ENCODE measurements around the gene CLEC16A. TPM values are rescaled to one million over a fixed set of nuclear protein-coding genes. Genes with fewer than 3 reads are reported as not detected.
A peak's percentile ranks its signal among the peaks of the same experiment; 100 is the strongest.

CLEC16A gene
- total and polyA plus RNA-seq, 9 of the 15 experiments (the other 6 are each of a cell fraction or from before 2014, with no cell fraction given) = 1.00 to 22.3 (median 10.0) TPM

- TF ChIP-seq ZNF586 (CRISPR knock-in tag; conservative IDR thresholded peaks at IDR 0.05) = no peak
- peak; percentile 60 for TF ChIP-seq DACH1 (IDR thresholded peaks at IDR 0.05; ENCODE audit: partially characterized antibody)
- no peak for TF ChIP-seq YBX1 (IDR thresholded peaks at IDR 0.05)
- no peak for TF ChIP-seq COPS2 (conservative IDR thresholded peaks at IDR 0.05)
- TF ChIP-seq, protein P1, sequence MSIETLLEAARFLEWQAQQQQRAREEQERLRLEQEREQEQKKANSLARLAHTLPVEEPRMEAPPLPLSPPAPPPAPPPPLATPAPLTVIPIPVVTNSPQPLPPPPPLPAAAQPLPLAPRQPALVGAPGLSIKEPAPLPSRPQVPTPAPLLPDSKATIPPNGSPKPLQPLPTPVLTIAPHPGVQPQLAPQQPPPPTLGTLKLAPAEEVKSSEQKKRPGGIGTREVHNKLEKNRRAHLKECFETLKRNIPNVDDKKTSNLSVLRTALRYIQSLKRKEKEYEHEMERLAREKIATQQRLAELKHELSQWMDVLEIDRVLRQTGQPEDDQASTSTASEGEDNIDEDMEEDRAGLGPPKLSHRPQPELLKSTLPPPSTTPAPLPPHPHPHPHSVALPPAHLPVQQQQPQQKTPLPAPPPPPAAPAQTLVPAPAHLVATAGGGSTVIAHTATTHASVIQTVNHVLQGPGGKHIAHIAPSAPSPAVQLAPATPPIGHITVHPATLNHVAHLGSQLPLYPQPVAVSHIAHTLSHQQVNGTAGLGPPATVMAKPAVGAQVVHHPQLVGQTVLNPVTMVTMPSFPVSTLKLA (conservative IDR thresholded peaks at IDR 0.05) = peak; percentile 46 to 84; a peak in 3 of 4 replicates
- TF ChIP-seq SOX6 (IDR thresholded peaks at IDR 0.05) = peak; percentile 92
- TF ChIP-seq MECOM (CRISPR knock-in tag; IDR thresholded peaks at IDR 0.05) = peak; percentile 44; the same call in 1 of the 2 replicates
- no peak for TF ChIP-seq KDM4B (IDR thresholded peaks at IDR 0.05; ENCODE audit: borderline replicate concordance in 2 of 2, low read depth in 1 of 2)
- TF ChIP-seq NUFIP1 (IDR thresholded peaks at IDR 0.05; ENCODE audit: partially characterized antibody) = peak; percentile 81
- TF ChIP-seq TOE1 (IDR thresholded peaks at IDR 0.05; ENCODE audit: borderline replicate concordance) = peak; percentile 84
- TF ChIP-seq TOE1 (CRISPR knock-in tag; IDR thresholded peaks at IDR 0.05; ENCODE audit: borderline replicate concordance, low read depth) = no peak
- TF ChIP-seq TAF1 (IDR thresholded peaks at IDR 0.05; ENCODE audit: control insufficient read depth, extremely low read depth, insufficient read depth, low read length, severe bottlenecking) = peak; percentile 41
- no peak for TF ChIP-seq ATF1 (CRISPR knock-in tag; IDR thresholded peaks at IDR 0.05)
- peak; percentile 57; the same call in 1 of the 2 replicates for TF ChIP-seq ATF1 (tag; IDR thresholded peaks at IDR 0.05)
- TF ChIP-seq LCOR (CRISPR knock-in tag; IDR thresholded peaks at IDR 0.05) = peak; percentile 64
- peak; percentile 81; the same call in 1 of the 2 replicates for TF ChIP-seq ZKSCAN8 (CRISPR knock-in tag; IDR thresholded peaks at IDR 0.05)
- TF ChIP-seq, protein P2, sequence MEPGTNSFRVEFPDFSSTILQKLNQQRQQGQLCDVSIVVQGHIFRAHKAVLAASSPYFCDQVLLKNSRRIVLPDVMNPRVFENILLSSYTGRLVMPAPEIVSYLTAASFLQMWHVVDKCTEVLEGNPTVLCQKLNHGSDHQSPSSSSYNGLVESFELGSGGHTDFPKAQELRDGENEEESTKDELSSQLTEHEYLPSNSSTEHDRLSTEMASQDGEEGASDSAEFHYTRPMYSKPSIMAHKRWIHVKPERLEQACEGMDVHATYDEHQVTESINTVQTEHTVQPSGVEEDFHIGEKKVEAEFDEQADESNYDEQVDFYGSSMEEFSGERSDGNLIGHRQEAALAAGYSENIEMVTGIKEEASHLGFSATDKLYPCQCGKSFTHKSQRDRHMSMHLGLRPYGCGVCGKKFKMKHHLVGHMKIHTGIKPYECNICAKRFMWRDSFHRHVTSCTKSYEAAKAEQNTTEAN (CRISPR knock-in tag; IDR thresholded peaks at IDR 0.05) = no peak
- 0 out of 2 replicates have a peak, but pooled peaks have one; percentile 25 for TF ChIP-seq TRIM25 (IDR thresholded peaks at IDR 0.05; ENCODE audit: borderline replicate concordance)
- TF ChIP-seq, protein P3, sequence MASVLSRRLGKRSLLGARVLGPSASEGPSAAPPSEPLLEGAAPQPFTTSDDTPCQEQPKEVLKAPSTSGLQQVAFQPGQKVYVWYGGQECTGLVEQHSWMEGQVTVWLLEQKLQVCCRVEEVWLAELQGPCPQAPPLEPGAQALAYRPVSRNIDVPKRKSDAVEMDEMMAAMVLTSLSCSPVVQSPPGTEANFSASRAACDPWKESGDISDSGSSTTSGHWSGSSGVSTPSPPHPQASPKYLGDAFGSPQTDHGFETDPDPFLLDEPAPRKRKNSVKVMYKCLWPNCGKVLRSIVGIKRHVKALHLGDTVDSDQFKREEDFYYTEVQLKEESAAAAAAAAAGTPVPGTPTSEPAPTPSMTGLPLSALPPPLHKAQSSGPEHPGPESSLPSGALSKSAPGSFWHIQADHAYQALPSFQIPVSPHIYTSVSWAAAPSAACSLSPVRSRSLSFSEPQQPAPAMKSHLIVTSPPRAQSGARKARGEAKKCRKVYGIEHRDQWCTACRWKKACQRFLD (CRISPR knock-in tag; IDR thresholded peaks at IDR 0.05) = peak; percentile 88; the same call in 1 of the 2 replicates
- no peak; the same call in 1 of the 2 replicates for TF ChIP-seq MEF2A (IDR thresholded peaks at IDR 0.05; ENCODE audit: control insufficient read depth, low read depth, low read length)
- TF ChIP-seq, protein P4, sequence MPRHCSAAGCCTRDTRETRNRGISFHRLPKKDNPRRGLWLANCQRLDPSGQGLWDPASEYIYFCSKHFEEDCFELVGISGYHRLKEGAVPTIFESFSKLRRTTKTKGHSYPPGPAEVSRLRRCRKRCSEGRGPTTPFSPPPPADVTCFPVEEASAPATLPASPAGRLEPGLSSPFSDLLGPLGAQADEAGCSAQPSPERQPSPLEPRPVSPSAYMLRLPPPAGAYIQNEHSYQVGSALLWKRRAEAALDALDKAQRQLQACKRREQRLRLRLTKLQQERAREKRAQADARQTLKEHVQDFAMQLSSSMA (CRISPR knock-in tag; IDR thresholded peaks at IDR 0.05) = no peak
- no peak for TF ChIP-seq ZNF143 (CRISPR knock-in tag; IDR thresholded peaks at IDR 0.05)
Measured at GRCh38 chr16:10972108-10972818, 27.9 kb downstream of the CLEC16A start (continued).

All from K562 (cell line).